GM21786 (cell line): Measurements from ENCODE around the gene SLC49A3.

Experiments used
- ATAC-seq: cut with Tn5 transposase; IDR thresholded peaks from one replicate; pipeline ENCODE4 v1.9.1; 2021; ENCODE audit not compliant: unreplicated experiment

The SLC49A3 gene

GRCh38 chr4:634599-634985 lies 54.4 kb downstream of the SLC49A3 start:
- no peak for ATAC-seq

- ATAC-seq: no peak
These were observed 54.9 kb downstream of the SLC49A3 start for GRCh38 chr4:633976-634598.

DNA sequence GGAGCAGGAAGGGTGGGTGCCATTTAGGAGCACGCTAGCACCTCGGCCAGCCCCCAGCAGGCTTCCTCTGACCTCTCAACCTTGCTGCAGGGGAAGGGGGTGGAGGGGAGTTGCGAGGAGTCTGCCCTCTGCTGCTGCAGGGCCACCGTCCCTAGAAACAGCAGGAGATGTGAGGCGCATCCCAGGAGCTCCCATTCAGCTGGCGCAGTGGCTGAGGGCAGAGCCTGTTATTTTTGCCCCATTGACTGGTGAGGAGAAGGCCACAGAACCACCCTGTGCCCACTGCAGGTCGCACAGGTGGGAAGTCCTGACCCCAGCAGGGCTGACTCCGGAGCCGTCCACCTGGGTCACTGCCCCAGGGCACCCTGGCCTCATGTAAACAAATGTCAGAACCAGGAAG lies 55.5 kb downstream of the SLC49A3 start:
- ATAC-seq: no peak

- no peak for ATAC-seq
These were observed 56.0 kb downstream of the SLC49A3 start for GRCh38 chr4:632926-633325.

DNA sequence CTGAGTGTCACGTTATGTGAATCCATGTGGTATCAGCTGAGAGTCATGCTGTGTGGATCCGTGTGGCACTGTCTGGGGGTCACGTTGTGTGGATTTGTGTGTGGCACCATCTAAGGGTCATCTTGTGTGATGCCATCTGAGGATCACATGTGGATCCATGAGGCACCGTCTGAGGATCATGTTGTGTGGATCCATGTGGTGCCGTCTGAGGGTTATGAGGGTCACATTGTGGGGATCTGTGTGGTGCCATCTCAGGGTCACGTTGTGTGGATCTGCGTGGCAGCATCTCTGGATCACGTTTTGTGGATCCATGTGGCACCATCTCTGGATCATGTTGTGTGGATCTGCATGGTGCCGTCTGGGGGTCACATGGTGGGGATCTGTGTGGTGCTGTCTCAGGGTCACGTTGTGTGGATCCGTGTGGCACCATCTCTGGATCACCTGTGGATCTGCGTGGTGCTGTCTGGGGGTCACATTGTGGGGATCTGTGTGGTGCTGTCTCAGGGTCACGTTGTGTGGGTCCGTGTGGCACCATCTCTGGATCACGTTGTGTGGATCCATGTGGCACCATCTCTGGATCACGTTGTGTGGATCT lies 56.7 kb downstream of the SLC49A3 start:
- no peak for ATAC-seq
